BE2C (cell line): ENCODE data around the gene FAH.

ENCODE experiments used
- DNase-seq: peaks from one replicate; pipeline ENCODE4 v3.0.0-alpha.2; 2020
- H3K27me3 ChIP-seq: fragments of 250-450 bp; sonication (Bioruptor Pico); 2 replicates; pipeline ENCODE4 v1.5.1; 2020; ENCODE audit warnings: mild to moderate bottlenecking
- H3K36me3 ChIP-seq: fragments of 250-450 bp; sonication (Bioruptor Pico); 2 replicates; pipeline ENCODE4 v1.5.1; 2020; ENCODE audit warnings: mild to moderate bottlenecking
- H3K4me1 ChIP-seq: fragments of 250-450 bp; sonication (Bioruptor Pico); 2 replicates; pipeline ENCODE4 v1.5.1; 2020
- H3K4me3 ChIP-seq: 2 replicates; pipeline ENCODE4 v1.5.1; 2011; ENCODE audit warnings: low read depth, low read length
- H3K9me3 ChIP-seq: fragments of 250-450 bp; sonication (Bioruptor Pico); 2 replicates; pipeline ENCODE4 v1.5.1; 2020
- TF ChIP-seq, protein P1 (sequence below): IDR thresholded peaks from 2 replicates; pipeline ENCODE4 v1.5.1; 2012; ENCODE audit warnings: mild to moderate bottlenecking, low read depth, low read length

FAH gene

DNA sequence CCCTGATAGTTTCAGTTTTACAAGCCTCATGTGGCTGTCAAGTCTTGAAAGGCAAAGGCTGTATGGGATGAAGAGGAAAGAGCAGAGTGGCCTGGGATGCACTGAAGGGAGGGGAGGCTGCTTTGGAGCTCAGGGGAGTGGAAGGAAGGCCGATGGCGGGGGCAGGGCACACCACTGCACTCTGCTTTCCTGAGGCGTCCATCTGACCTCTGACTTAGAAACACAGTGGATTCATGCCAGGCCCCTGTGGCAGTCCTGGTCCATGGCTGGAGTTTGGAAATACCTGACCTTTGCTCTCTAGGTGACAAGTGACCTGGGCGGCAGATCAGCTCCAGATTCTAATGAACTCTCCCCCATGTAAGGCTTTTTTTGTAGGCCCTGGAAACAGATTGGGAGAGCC lies 19.0 kb downstream of the FAH start:
- TF ChIP-seq, protein P1, sequence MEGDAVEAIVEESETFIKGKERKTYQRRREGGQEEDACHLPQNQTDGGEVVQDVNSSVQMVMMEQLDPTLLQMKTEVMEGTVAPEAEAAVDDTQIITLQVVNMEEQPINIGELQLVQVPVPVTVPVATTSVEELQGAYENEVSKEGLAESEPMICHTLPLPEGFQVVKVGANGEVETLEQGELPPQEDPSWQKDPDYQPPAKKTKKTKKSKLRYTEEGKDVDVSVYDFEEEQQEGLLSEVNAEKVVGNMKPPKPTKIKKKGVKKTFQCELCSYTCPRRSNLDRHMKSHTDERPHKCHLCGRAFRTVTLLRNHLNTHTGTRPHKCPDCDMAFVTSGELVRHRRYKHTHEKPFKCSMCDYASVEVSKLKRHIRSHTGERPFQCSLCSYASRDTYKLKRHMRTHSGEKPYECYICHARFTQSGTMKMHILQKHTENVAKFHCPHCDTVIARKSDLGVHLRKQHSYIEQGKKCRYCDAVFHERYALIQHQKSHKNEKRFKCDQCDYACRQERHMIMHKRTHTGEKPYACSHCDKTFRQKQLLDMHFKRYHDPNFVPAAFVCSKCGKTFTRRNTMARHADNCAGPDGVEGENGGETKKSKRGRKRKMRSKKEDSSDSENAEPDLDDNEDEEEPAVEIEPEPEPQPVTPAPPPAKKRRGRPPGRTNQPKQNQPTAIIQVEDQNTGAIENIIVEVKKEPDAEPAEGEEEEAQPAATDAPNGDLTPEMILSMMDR = no peak
- Histone ChIP-seq H3K36me3 (no peaks in the 10 kb centered on the region), H3K9me3 (no peaks in the 10 kb centered on the region), H3K4me1 (peaks cover 2% of the 10 kb centered on the region; the same call in 1 of the 2 replicates), H3K4me3 (no peak overlapping the region), H3K27me3 (no peaks in the 10 kb centered on the region)
- DNase-seq = no peak

- Histone ChIP-seq H3K9me3 (no peaks in the 10 kb centered on the region), H3K27me3 (no peaks in the 10 kb centered on the region)
- TF ChIP-seq, protein P1 = no peak
Measured at GRCh38 chr15:80172401-80172800, 19.6 kb downstream of the FAH start.

GRCh38 chr15:80173022-80173759 lies 20.4 kb downstream of the FAH start:
- Histone ChIP-seq H3K4me3 (no peak overlapping the region), H3K27me3 (no peaks in the 10 kb centered on the region), H3K36me3 (no peaks in the 10 kb centered on the region), H3K9me3 (no peaks in the 10 kb centered on the region), H3K4me1 (peaks cover 2% of the 10 kb centered on the region; the same call in 1 of the 2 replicates)
- TF ChIP-seq, protein P1 = peak; percentile 65
- peak; percentile 58 for DNase-seq

More at GRCh38 chr15:80172401-80172800, 19.6 kb downstream of the FAH start:
- Histone ChIP-seq H3K4me3 (no peak overlapping the region), H3K4me1 (peaks cover 2% of the 10 kb centered on the region; the same call in 1 of the 2 replicates), H3K36me3 (no peaks in the 10 kb centered on the region)
- no peak for DNase-seq

GRCh38 chr15:80174017-80174746 lies 21.4 kb downstream of the FAH start:
- peaks cover 2% of the 10 kb centered on the region; the same call in 1 of the 2 replicates for H3K4me1 ChIP-seq
- no peaks in the 10 kb centered on the region for H3K27me3 ChIP-seq
- no peaks in the 10 kb centered on the region for H3K36me3 ChIP-seq
- H3K4me3 ChIP-seq = no peak overlapping the region
- TF ChIP-seq, protein P1 = no peak
- H3K9me3 ChIP-seq = no peaks in the 10 kb centered on the region
- DNase-seq = peak; percentile 61

DNA sequence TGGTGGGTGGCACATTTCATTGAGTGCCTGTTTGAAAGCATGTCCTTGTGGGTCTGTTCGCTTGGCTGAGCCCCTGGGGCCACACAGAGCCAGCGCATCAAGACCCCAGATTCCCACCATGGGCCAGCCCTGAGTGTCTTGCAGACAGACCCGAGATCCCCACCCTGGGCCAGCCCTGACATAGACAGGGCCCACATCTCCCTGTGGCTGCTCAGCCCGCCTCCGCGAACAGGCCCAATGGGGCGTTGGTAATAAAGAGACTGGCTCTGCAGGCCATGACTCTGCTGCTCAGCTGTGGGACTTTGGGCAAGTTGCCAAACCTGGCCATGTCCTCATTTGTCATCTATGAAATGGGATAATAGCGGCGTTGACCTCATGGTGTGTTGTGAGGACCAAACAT lies 22.6 kb downstream of the FAH start:
- DNase-seq = no peak

More for the DNA sequence above, 22.6 kb downstream of the FAH start:
- peaks cover 2% of the 10 kb centered on the region; the same call in 1 of the 2 replicates for H3K4me1 ChIP-seq
- no peak overlapping the region for H3K4me3 ChIP-seq
- no peaks in the 10 kb centered on the region for H3K9me3 ChIP-seq
- H3K27me3 ChIP-seq = no peaks in the 10 kb centered on the region
- TF ChIP-seq, protein P1 = no peak
- H3K36me3 ChIP-seq = no peaks in the 10 kb centered on the region
